HEK293 (cell line): ENCODE results near the gene CCR3.

Source experiments
- CTCF ChIA-PET: fragments of 350-600 bp; formaldehyde crosslinking; extraction: SDS; loops from one replicate; lab custom pipeline; 2021; ENCODE audit warnings: antibody characterized with exemption; lab: Yijun Ruan, JAX
- POLR2A ChIA-PET: fragments of 300-600 bp; formaldehyde crosslinking; extraction: SDS; loops from one replicate; lab custom pipeline; 2020; ENCODE audit warnings: antibody characterized with exemption, inconsistent platforms; lab: Yijun Ruan, JAX
- H3K27ac ChIP-seq: fragments of 200-500 bp; sonication (Bioruptor generic); 2 replicates; pipeline ENCODE4 v1.5.1; 2014; ENCODE audit warnings: low read depth, low read length, control low read depth, inconsistent platforms; ENCODE audit errors: extremely low read depth
- H3K36me3 ChIP-seq, 2 experiments: fragments of 200-500 bp in 1 of 2; sonication (Bioruptor generic) in 1 of 2; 1 replicate in 1 of 2; 2 replicates in 1 of 2; pipeline ENCODE4 v1.5.1; 2014 to 2017; ENCODE audit warnings: inconsistent platforms in 2 of 2, low read length in 2 of 2; ENCODE audit not compliant: control insufficient read depth in 2 of 2, insufficient read depth in 1 of 2
- H3K4me1 ChIP-seq: fragments of 200-500 bp; sonication (Bioruptor generic); 2 replicates; pipeline ENCODE4 v1.5.1; 2014; ENCODE audit warnings: mild to moderate bottlenecking, low read length, inconsistent platforms; ENCODE audit not compliant: control insufficient read depth, insufficient read depth
- H3K4me3 ChIP-seq: 2 replicates; pipeline ENCODE4 v1.5.1; 2011; ENCODE audit warnings: low read depth, mild to moderate bottlenecking, control low read depth, low read length, moderate library complexity
- H3K9me3 ChIP-seq: fragments of 200-500 bp; sonication (Bioruptor generic); 2 replicates; pipeline ENCODE4 v1.5.1; 2014; ENCODE audit warnings: low read depth, low read length, inconsistent platforms; ENCODE audit not compliant: control insufficient read depth, insufficient read depth
- BCL11A ChIP-seq: fragments of 450-650 bp; formaldehyde crosslinking; IDR thresholded peaks from 2 replicates; pipeline ENCODE4 v1.5.1; 2016; ENCODE audit warnings: low read depth, missing biosample characterization, missing genetic modification characterization
- GLIS1 ChIP-seq: fragments of 450-650 bp; formaldehyde crosslinking; IDR thresholded peaks from 2 replicates; pipeline ENCODE4 v1.5.1; 2016; ENCODE audit warnings: missing biosample characterization, missing genetic modification characterization
- KLF10 ChIP-seq: fragments of 450-650 bp; IDR thresholded peaks from 2 replicates; pipeline ENCODE4 v1.5.1; 2018; ENCODE audit warnings: missing biosample characterization, mild to moderate bottlenecking, missing genetic modification characterization
- ZNF133 ChIP-seq: fragments of 450-650 bp; formaldehyde crosslinking; IDR thresholded peaks from 2 replicates; pipeline ENCODE4 v1.5.1; 2016; ENCODE audit warnings: missing biosample characterization, missing genetic modification characterization
- ZNF148 ChIP-seq: fragments of 450-650 bp; formaldehyde crosslinking; IDR thresholded peaks from 2 replicates; pipeline ENCODE4 v1.5.0; 2017; ENCODE audit warnings: missing biosample characterization, missing genetic modification characterization, borderline replicate concordance
- ZNF174 ChIP-seq: fragments of 450-650 bp; formaldehyde crosslinking; IDR thresholded peaks from 2 replicates; pipeline ENCODE4 v1.5.0; 2017; ENCODE audit warnings: missing biosample characterization, mild to moderate bottlenecking, missing genetic modification characterization
- ZNF18 ChIP-seq: fragments of 450-650 bp; formaldehyde crosslinking; IDR thresholded peaks from 2 replicates; pipeline ENCODE4 v1.5.1; 2016; ENCODE audit warnings: missing biosample characterization, missing genetic modification characterization
- ZNF248 ChIP-seq: fragments of 450-650 bp; formaldehyde crosslinking; IDR thresholded peaks from 2 replicates; pipeline ENCODE4 v1.5.1; 2017; ENCODE audit warnings: missing biosample characterization, missing genetic modification characterization
- ZNF266 ChIP-seq: fragments of 450-650 bp; formaldehyde crosslinking; IDR thresholded peaks from 2 replicates; pipeline ENCODE4 v1.5.1; 2016; ENCODE audit warnings: missing biosample characterization, missing genetic modification characterization, low read depth
- ZNF274 ChIP-seq, 2 experiments: fragments of 200-500 bp in 1 of 2; fragments of 450-650 bp in 1 of 2; sonication (Bioruptor generic) in 1 of 2; formaldehyde crosslinking in 1 of 2; IDR thresholded peaks; 2 replicates each; pipeline versions ENCODE4 v1.5.1 to v1.6.1; 2014 to 2016; ENCODE audit warnings: borderline replicate concordance in 1 of 2, inconsistent platforms in 1 of 2, low read length in 1 of 2, missing biosample characterization in 1 of 2, missing genetic modification characterization in 1 of 2
- ZNF324 ChIP-seq: fragments of 450-650 bp; formaldehyde crosslinking; IDR thresholded peaks from 2 replicates; pipeline ENCODE4 v1.5.1; 2016; ENCODE audit warnings: missing biosample characterization, missing genetic modification characterization
- ZNF513 ChIP-seq: fragments of 450-650 bp; IDR thresholded peaks from 2 replicates; pipeline ENCODE4 v1.5.1; 2018; ENCODE audit warnings: missing biosample characterization, missing genetic modification characterization
- ZNF555 ChIP-seq: fragments of 450-650 bp; formaldehyde crosslinking; conservative IDR thresholded peaks from 2 replicates; pipeline ENCODE4 v1.5.1; 2017; ENCODE audit warnings: missing biosample characterization, mild to moderate bottlenecking, missing genetic modification characterization, inconsistent platforms
- ZNF561 ChIP-seq: fragments of 450-650 bp; IDR thresholded peaks from 2 replicates; pipeline ENCODE4 v1.5.1; 2018; ENCODE audit warnings: missing biosample characterization, missing genetic modification characterization, borderline replicate concordance
- ZNF621 ChIP-seq: fragments of 450-650 bp; formaldehyde crosslinking; IDR thresholded peaks from 2 replicates; pipeline ENCODE4 v1.5.1; 2017; ENCODE audit warnings: missing biosample characterization, missing genetic modification characterization
- ZNF670 ChIP-seq: fragments of 450-650 bp; formaldehyde crosslinking; IDR thresholded peaks from 2 replicates; pipeline ENCODE4 v1.5.1; 2016; ENCODE audit warnings: missing biosample characterization, missing genetic modification characterization, low read depth
- ZNF692 ChIP-seq: fragments of 450-650 bp; formaldehyde crosslinking; IDR thresholded peaks from 2 replicates; pipeline ENCODE4 v1.5.1; 2016; ENCODE audit warnings: missing biosample characterization, missing genetic modification characterization
- ZSCAN18 ChIP-seq: fragments of 450-650 bp; formaldehyde crosslinking; IDR thresholded peaks from 2 replicates; pipeline ENCODE4 v1.5.1; 2016; ENCODE audit warnings: missing biosample characterization, missing genetic modification characterization
- ZSCAN5A ChIP-seq: fragments of 450-650 bp; formaldehyde crosslinking; IDR thresholded peaks from 2 replicates; pipeline ENCODE4 v1.5.1; 2016; ENCODE audit warnings: missing biosample characterization, missing genetic modification characterization

Gene CCR3

GRCh38 chr3:46272028-46272451 lies 29.8 kb downstream of the CCR3 start:
- Histone ChIP-seq H3K27ac (no peak overlapping the region), H3K4me1 (no peaks in the 10 kb centered on the region), H3K4me3 (no peak overlapping the region), H3K36me3 (no peaks in the 10 kb centered on the region), H3K9me3 (no peaks in the 10 kb centered on the region)
- CTCF ChIA-PET: interaction anchor here (1.4 kb wide), 1 partner anchor 57 kb away, joined by 5 read pairs; no protein-coding TSS in a partner anchor
- TF ChIP-seq ZSCAN18 (tag by site-specific recombination): no peak
- TF ChIP-seq ZNF133 (tag by site-specific recombination): no peak
- TF ChIP-seq BCL11A: no peak
- no peak for TF ChIP-seq ZNF18
- no peak for TF ChIP-seq ZNF621 (tag by site-specific recombination)
- no peak for TF ChIP-seq KLF10 (tag by site-specific recombination)
- no peak for TF ChIP-seq ZNF555
- no peak for TF ChIP-seq ZNF324 (tag by site-specific recombination)
- TF ChIP-seq ZNF174: no peak
- TF ChIP-seq ZNF692 (tag by site-specific recombination): no peak
- no peak for TF ChIP-seq GLIS1 (tag by site-specific recombination)
- TF ChIP-seq ZSCAN5A (tag by site-specific recombination): no peak
- no peak for TF ChIP-seq ZNF561
- no peak for TF ChIP-seq ZNF670 (tag by site-specific recombination)
- TF ChIP-seq ZNF248 (tag by site-specific recombination): no peak
- TF ChIP-seq ZNF513 (tag by site-specific recombination): no peak
- no peak for TF ChIP-seq ZNF266 (tag by site-specific recombination)
- TF ChIP-seq ZNF274 (IDR thresholded peaks at IDR 0.05; ENCODE audit: low read length): no peak
- no peak for TF ChIP-seq ZNF274 (tag by site-specific recombination; IDR thresholded peaks at IDR 0.05; ENCODE audit: borderline replicate concordance)
- TF ChIP-seq ZNF148 (tag by site-specific recombination): no peak
- POLR2A ChIA-PET: no interaction called here
